Measurements from ENCODE around the gene LHFPL3. TPM values are rescaled to one million over a fixed set of nuclear protein-coding genes. Genes with fewer than 3 reads are reported as not detected.

LHFPL3 gene
- total RNA-seq, 1 donor from 2014 or later, result not detected

Other genes with a start within 250 kb of the LHFPL3 start
- gene ORC5, start 120.6 kb upstream of the LHFPL3 start, total RNA-seq, result 12.8 TPM

All from mesenteric fat pad (tissue), 1 donor.